DND-41 (cell line): ENCODE data around the gene WNK2.

ENCODE experiments used
- CTCF ChIP-seq: IDR thresholded peaks from 2 replicates; pipeline ENCODE4 v1.5.1; 2012; ENCODE audit warnings: borderline replicate concordance, low read length, moderate library complexity, mild to moderate bottlenecking; ENCODE audit not compliant: poor library complexity, severe bottlenecking; ENCODE audit errors: extremely low read depth
- EZH2 ChIP-seq: IDR thresholded peaks from 3 replicates; pipeline ENCODE4 v1.6.1; 2012; ENCODE audit warnings: borderline replicate concordance, low read depth, mild to moderate bottlenecking, moderate library complexity, low read length, inconsistent platforms; ENCODE audit not compliant: severe bottlenecking

GRCh38 chr9:93134740-93135444 lies 49.0 kb upstream of the WNK2 start:
- no peak for TF ChIP-seq CTCF
- TF ChIP-seq EZH2: no peak
